GM23338 (cell line): ENCODE measurements around the gene ULBP1.

Experiments
- CTCF ChIP-seq, 2 experiments: fragments of 200-600 bp in 1 of 2; sonication (generic) in 1 of 2; conservative IDR thresholded peaks; 2 replicates each; pipeline versions ENCODE4 v1.5.1 to v1.6.1; 2016 to 2017; ENCODE audit warnings: antibody characterized with exemption in 2 of 2, low read depth in 2 of 2, mild to moderate bottlenecking in 2 of 2, moderate library complexity in 1 of 2
- EZH2 ChIP-seq: fragments of 200-600 bp; sonication (generic); IDR thresholded peaks from one replicate; pipeline ENCODE4 v1.8.0; 2017; ENCODE audit warnings: antibody characterized with exemption, mild to moderate bottlenecking, low read depth; ENCODE audit not compliant: unreplicated experiment
- EZH2phosphoT487 ChIP-seq: fragments of 200-600 bp; sonication (generic); IDR thresholded peaks from one replicate; pipeline ENCODE4 v1.8.1; 2018; ENCODE audit warnings: antibody characterized with exemption; ENCODE audit not compliant: unreplicated experiment
- REST ChIP-seq: IDR thresholded peaks from one replicate; pipeline ENCODE4 v1.6.1; 2018; ENCODE audit warnings: antibody characterized with exemption; ENCODE audit not compliant: unreplicated experiment

- TF ChIP-seq REST = no peak
- no peak for TF ChIP-seq CTCF (conservative IDR thresholded peaks at IDR 0.05; ENCODE audit: low read depth in 2 of 2)
- no peak for TF ChIP-seq EZH2
- TF ChIP-seq EZH2phosphoT487 = no peak
Measured at GRCh38 chr6:149935668-149936067, 28.1 kb upstream of the ULBP1 start.
